SW 1271 (cell line): ENCODE results near the gene RFTN1.

Experiments used
- DNase-seq, 2 experiments: peaks; one replicate each; lab custom pipeline; 2025; lab: John Stamatoyannopoulos, UW

RFTN1 gene

DNA sequence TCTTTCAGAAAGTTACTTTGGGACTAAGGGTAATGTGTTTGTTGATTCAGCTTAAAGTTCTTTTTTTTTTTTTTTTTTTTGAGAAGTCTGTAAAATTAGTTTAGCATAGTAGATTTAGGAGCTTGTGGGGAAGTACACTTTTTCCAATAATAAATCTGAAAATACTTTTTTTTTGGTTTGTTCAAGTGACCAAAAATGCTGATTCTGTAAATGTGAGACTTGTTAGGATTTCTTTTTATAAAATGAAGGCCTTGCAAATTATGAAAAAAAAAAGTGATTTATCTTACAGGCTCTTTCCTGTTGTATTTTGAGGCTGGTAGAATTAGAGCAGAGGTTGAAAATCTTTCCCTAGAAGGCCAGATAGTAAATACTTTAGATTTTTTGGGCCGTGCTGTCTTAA, 240.9 kb downstream of the RFTN1 start:
- DNase-seq: no peak

DNA sequence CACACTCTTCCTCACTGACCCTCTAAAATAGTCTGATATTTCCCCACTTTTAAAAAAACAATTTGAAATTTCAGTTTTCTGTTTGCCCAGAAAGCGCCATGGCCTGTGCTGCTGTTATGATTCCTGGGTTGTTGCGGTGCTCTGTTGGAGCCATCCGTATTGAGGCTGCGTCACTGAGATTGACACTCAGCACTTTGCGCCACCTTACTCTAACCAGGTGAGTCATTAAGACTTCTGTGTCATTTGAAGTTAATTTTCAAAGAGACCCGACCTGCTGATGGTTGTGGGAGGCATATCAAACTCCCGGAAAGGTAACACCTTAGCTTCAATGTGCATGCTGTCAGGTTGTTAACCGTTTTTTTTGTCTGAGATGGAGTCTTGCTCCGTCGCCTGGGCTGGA, 242.6 kb downstream of the RFTN1 start:
- no peak for DNase-seq

DNA sequence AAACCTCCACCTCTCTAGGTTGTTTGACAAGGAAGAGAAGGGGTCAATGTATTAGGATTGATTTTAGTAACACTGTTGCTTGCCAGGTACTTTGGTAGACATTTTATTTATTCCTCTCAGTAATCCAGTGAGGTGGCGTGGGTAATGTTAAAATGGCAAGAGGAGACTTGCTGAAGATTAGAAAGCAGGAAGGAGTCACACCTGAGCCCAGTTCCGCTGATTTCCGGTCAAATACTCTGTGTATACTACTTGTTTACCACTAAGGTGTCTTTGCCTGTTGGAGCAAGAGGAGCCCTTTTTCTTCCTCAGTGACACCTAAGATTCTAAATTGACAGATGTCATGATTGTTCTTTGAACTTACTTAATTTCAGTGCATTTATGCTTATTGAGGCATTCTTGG, 246.8 kb downstream of the RFTN1 start:
- no peak for DNase-seq
